Measurements from ENCODE around the gene LINGO1.

DNA sequence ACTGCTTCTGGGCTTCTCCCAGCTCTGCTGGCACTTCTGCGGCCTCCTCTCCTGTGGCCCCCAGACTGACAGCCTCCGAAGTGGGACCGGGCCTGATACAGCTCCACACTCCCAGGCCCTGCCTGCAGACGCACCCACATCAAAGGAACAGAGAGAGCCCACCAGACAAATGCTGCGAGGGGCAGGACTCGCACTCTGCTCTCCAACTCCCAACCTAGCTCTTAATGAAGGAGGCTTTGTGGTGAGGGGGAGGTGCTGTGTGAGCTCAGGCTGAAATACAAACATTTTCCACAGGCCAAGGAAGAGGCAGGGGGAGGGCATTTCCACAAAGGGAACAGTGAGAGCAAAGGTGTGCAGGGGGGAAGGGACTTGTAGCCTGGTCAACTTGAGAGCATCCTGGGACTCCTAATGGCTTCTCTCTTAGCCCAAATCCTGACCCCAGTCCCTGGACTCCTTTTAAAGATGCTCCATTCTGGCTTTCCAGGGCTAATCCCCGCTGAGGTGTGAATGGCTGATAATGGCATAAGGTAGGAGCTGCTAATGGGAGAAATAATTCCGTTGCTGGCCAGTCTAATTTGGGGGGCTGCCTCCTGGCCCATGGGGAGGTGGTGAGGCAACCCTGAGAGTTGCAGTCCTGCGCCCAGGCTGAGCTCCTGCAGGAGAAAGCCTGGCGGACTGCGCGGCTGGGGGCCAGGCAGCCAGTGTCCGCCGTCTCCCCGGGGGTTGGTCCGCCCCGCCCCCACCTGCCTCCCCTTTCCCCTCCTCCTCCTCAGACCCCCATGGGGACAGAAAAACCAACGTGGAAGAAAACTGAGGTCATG lies 9.6 kb downstream of the LINGO1 start:
- TF ChIP-seq, protein P1, sequence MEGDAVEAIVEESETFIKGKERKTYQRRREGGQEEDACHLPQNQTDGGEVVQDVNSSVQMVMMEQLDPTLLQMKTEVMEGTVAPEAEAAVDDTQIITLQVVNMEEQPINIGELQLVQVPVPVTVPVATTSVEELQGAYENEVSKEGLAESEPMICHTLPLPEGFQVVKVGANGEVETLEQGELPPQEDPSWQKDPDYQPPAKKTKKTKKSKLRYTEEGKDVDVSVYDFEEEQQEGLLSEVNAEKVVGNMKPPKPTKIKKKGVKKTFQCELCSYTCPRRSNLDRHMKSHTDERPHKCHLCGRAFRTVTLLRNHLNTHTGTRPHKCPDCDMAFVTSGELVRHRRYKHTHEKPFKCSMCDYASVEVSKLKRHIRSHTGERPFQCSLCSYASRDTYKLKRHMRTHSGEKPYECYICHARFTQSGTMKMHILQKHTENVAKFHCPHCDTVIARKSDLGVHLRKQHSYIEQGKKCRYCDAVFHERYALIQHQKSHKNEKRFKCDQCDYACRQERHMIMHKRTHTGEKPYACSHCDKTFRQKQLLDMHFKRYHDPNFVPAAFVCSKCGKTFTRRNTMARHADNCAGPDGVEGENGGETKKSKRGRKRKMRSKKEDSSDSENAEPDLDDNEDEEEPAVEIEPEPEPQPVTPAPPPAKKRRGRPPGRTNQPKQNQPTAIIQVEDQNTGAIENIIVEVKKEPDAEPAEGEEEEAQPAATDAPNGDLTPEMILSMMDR (conservative IDR thresholded peaks at IDR 0.05; ENCODE audit: low read length) = no peak
- TF ChIP-seq EZH2phosphoT487 (IDR thresholded peaks at IDR 0.05; ENCODE audit: borderline replicate concordance, low read depth, low read length) = no peak
